ENCODE measurements around the gene A3GALT2.
"Not testable (repeated sequence)": the region's sequence is repeated elsewhere in the genome, so short reads cannot be mapped to it uniquely, and the experiment has no call there.

The A3GALT2 gene

DNA sequence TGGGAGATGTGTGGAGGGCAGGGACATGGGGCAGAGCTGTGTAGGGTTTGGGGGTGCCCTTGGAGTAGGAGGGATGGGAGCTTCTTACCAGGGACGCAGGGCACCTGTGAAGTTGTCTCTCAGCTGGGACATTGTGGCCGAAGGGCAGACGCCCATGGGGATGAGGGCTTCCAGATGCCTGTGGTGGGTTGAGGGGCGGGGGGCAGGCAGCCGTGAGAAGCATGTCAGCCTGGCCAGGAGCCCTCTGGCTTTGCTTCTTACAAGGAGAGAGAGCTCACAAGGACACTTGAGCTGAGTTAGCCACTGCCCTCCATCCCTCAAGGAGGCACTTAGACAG is 8.5 kb downstream of the A3GALT2 start:
- no peak for DNase-seq (ENCODE audit: low read depth, low spot score)
- TF ChIP-seq, protein P1, sequence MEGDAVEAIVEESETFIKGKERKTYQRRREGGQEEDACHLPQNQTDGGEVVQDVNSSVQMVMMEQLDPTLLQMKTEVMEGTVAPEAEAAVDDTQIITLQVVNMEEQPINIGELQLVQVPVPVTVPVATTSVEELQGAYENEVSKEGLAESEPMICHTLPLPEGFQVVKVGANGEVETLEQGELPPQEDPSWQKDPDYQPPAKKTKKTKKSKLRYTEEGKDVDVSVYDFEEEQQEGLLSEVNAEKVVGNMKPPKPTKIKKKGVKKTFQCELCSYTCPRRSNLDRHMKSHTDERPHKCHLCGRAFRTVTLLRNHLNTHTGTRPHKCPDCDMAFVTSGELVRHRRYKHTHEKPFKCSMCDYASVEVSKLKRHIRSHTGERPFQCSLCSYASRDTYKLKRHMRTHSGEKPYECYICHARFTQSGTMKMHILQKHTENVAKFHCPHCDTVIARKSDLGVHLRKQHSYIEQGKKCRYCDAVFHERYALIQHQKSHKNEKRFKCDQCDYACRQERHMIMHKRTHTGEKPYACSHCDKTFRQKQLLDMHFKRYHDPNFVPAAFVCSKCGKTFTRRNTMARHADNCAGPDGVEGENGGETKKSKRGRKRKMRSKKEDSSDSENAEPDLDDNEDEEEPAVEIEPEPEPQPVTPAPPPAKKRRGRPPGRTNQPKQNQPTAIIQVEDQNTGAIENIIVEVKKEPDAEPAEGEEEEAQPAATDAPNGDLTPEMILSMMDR (IDR thresholded peaks at IDR 0.05; ENCODE audit: insufficient read depth, low read length, missing control alignments): no peak
- POLR2A ChIA-PET: no interaction called here
- CTCF ChIA-PET: interaction anchor here (1.5 to 4.0 kb wide), 2 partner anchors 16 to 144 kb away, joined by 3 to 39 read pairs; no protein-coding TSS in a partner anchor
- H3K4me3 ChIP-seq (ENCODE audit: low read depth, low read length): no peak overlapping the region

DNA sequence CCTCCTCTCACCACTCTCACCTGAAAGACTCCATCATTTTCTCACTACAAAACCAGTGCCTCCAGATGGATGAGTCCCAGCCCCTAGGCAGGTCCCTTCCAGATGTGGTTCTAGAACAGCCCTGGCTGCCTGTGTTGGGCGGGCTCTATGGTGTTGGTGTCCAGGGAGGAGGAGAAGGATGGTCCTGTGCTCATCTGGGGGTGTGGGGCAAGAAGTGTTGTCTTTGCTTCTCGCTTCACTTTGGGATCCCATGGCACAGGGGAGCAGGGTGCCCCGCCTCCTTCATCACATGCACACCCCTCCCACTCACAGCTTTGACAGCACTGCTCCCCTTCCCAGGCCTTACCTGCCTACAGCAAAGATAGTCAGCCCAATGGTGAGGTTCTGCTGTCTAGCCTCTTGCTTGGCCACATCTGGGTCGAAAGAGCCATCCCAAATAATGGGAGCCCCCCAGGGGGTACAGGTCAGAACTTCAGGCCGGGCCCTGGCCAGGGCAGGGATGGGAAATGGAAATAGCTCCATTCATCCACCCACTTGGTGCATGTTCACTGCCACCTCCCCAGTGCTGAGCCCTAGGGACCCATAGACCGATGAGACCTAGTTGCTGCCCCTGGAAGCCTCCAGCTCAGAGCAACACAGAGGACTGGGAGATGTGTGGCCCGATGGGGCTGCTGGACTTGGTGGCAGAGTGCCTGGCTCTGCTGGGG is 9.0 kb downstream of the A3GALT2 start:
- POLR2A ChIA-PET: no interaction called here
- CTCF ChIA-PET: interaction anchor here (4.0 kb wide), 1 partner anchor 15 kb away, joined by 39 read pairs; no protein-coding TSS in a partner anchor
- H3K4me3 ChIP-seq (ENCODE audit: low read depth, low read length): no peak overlapping the region
- TF ChIP-seq, protein P1 (IDR thresholded peaks at IDR 0.05; ENCODE audit: insufficient read depth, low read length, missing control alignments): no peak
- DNase-seq (ENCODE audit: low read depth, low spot score): no peak

DNA sequence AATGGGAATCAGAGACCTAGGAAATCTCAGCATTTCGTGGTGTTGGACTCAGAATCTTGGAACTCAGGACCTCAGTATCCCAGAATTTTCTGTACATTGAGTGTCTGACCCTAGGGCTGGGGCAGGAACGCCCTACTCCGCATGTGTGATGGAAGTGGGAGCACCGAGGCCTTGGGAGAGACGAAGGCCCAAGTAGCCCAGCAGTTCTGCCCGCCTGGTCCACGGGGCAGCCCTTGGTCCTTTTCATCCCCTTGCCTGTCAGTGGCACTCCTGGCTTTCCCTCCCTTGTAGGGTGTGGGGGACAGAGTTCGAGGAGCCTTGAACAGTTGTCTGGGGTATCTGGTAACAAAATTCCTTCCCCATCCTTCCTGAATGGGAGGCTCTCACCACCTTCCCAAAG is 10.2 kb downstream of the A3GALT2 start:
- CTCF ChIA-PET: interaction anchor here (1.0 to 4.0 kb wide), 2 partner anchors 14 to 15 kb away, joined by 5 to 39 read pairs; no protein-coding TSS in a partner anchor
- TF ChIP-seq, protein P1 (IDR thresholded peaks at IDR 0.05; ENCODE audit: insufficient read depth, low read length, missing control alignments): no peak
- POLR2A ChIA-PET: no interaction called here
- H3K4me3 ChIP-seq (ENCODE audit: low read depth, low read length): no peak overlapping the region
- DNase-seq (ENCODE audit: low read depth, low spot score): no peak

DNA sequence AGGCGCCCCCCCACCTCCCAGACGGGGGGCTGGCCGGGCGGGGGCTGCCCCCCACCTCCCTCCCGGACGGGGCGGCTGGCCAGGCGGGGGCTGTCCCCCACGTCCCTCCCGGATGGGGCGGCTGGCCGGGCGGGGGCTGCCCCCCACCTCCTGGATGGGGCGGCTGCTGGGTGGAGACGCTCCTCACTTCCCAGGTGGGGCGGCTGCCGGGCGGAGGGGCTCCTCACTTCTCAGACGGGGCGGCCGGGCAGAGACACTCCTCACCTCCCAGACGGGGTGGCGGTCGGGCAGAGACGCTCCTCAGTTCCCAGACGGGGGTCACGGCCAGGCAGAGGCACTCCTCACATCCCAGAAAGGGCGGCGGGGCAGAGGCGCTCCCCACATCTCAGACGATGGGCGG is 11.5 kb downstream of the A3GALT2 start:
- H3K4me3 ChIP-seq (ENCODE audit: low read depth, low read length); DNase-seq (ENCODE audit: low read depth, low spot score); POLR2A ChIA-PET: not testable (repeated sequence)
- CTCF ChIA-PET: interaction anchor here (1.4 kb wide), 1 partner anchor 14 kb away, joined by 8 read pairs; no protein-coding TSS in a partner anchor

DNA sequence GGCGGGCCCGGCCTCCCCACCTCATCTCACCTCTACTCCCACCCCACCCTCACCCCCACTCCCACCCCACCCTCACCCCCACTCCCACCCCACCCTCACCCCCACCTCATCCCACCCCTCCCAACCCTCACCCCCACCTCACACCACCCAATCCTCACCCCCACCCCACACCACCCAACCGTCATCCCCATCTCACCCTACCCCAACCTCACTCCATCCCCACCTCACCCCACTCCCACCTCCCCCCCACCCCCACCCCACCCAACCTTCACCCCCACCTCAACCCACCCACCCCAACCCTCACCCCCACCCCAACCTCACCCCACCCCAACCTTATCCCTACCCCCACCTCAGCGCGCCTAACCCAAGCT is 13.4 kb downstream of the A3GALT2 start:
- ChIA-PET POLR2A (no interaction called here), CTCF (interaction anchor here (0.8 to 2.7 kb wide), 4 partner anchors 9 to 164 kb away, joined by 3 to 10 read pairs (median 4); no protein-coding TSS in a partner anchor)
- TF ChIP-seq, protein P1 (IDR thresholded peaks at IDR 0.05; ENCODE audit: insufficient read depth, low read length, missing control alignments): no peak
- DNase-seq (ENCODE audit: low read depth, low spot score): no peak
- no peak overlapping the region for H3K4me3 ChIP-seq (ENCODE audit: low read depth, low read length)

DNA sequence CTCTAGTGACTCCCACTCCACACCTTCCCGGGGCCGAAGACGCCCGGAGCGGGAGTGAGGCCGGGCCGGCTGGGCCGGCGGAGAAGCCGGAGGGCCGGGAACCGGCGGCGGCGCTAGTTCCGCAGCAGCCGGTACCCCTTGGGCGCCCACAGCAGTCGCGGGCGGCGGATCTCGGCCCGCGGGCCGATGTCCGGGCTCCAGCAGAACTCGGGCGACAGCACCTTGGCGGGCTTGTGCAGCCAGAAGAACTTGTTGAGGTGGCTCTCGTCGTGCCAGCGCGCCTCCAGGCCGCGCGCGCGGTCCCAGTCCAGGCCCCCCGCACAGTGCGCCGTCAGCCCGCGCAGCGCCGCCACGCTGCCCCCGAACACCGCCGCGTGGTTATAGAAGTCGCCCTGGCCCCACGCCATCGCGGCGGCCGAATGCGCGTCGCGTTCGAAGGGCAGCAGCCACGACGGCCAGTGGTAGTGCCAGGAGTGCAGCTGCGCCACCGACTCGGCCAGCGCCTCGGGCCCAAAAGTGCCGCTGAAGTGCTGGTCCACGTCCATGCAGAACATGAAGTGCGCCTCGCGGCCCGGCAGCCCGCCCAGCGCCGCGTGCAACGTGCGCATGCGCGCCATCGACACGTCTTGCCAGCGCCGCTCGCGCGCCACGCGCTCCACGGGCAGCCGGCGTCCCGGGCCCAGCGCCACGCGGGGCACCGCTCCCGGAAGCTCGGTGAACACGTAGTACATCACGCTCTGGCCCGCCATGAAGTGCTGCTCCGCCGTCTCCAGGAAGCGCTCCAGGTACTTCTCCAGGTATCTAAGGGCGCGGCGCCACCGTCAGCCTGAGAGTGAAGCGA is 14.0 kb downstream of the A3GALT2 start:
- DNase-seq (ENCODE audit: low read depth, low spot score): no peak
- TF ChIP-seq, protein P1 (IDR thresholded peaks at IDR 0.05; ENCODE audit: insufficient read depth, low read length, missing control alignments): no peak
- CTCF ChIA-PET: interaction anchor here (0.8 to 3.5 kb wide), 6 partner anchors 9 to 164 kb away, joined by 3 to 31 read pairs (median 6); no protein-coding TSS in a partner anchor
- POLR2A ChIA-PET: no interaction called here
- peak overlapping the region; percentile 18 for H3K4me3 ChIP-seq (ENCODE audit: low read depth, low read length)
